PC-3 (cell line): ENCODE results near the gene AFF3. TPM values are rescaled to one million over a fixed set of nuclear protein-coding genes. Genes with fewer than 3 reads are reported as not detected.

Experiments used
- ATAC-seq: fragments of 200-7000 bp; cut with Tn5 transposase; 2 replicates; pipeline ENCODE4 v1.9.1; 2020; ENCODE audit warnings: mild to moderate bottlenecking, moderate library complexity
- BruUV-seq: library from RNA; stranded (reverse); fragments of 400-500 nt; replicated peaks from 2 replicates; lab custom pipeline; 2021; lab: Mats Ljungman, UMichigan
- CTCF ChIA-PET: fragments of 300-600 bp; sonication (Branson Sonifier 250); formaldehyde crosslinking; loops from one replicate; lab custom pipeline; 2022; ENCODE audit warnings: antibody characterized with exemption; lab: Charles Lee
- POLR2A ChIA-PET: fragments of 300-600 bp; sonication (Branson Sonifier 250); formaldehyde crosslinking; loops from one replicate; lab custom pipeline; 2022; ENCODE audit warnings: antibody characterized with exemption; ENCODE audit not compliant: unreplicated experiment; lab: Charles Lee
- DNase-seq: peaks from one replicate; pipeline ENCODE4 v3.0.0-alpha.2; 2015
- H2AFZ ChIP-seq: fragments of 300-600 bp; sonication (generic); 2 replicates; pipeline ENCODE4 v1.6.0; 2016; ENCODE audit warnings: antibody characterized with exemption, low read length
- H3F3A ChIP-seq: fragments of 300-600 bp; sonication (generic); one replicate; pipeline ENCODE4 v1.6.0; 2017; ENCODE audit warnings: antibody characterized with exemption, low read length, control low read depth, mild to moderate bottlenecking; ENCODE audit not compliant: unreplicated experiment
- H3K27ac ChIP-seq: fragments of 300-600 bp; sonication (generic); 2 replicates; pipeline ENCODE4 v1.5.1; 2016; ENCODE audit warnings: mild to moderate bottlenecking, low read length
- H3K27me3 ChIP-seq: fragments of 300-600 bp; sonication (generic); 2 replicates; pipeline ENCODE4 v1.6.1; 2016; ENCODE audit warnings: low read length, mixed read lengths
- H3K36me3 ChIP-seq: fragments of 300-600 bp; sonication (generic); 2 replicates; pipeline ENCODE4 v1.6.1; 2016; ENCODE audit warnings: low read depth, mixed run types, low read length, mixed read lengths
- H3K4me1 ChIP-seq: fragments of 300-600 bp; sonication (generic); 2 replicates; pipeline ENCODE4 v1.5.1; 2016; ENCODE audit warnings: low read length; ENCODE audit not compliant: insufficient read depth
- H3K4me2 ChIP-seq: fragments of 300-600 bp; sonication (generic); 2 replicates; pipeline ENCODE4 v1.6.0; 2016; ENCODE audit warnings: low read length
- H3K4me3 ChIP-seq: fragments of 300-600 bp; sonication (generic); 2 replicates; pipeline ENCODE4 v1.5.1; 2016; ENCODE audit warnings: mild to moderate bottlenecking, low read length, mixed read lengths
- H3K79me2 ChIP-seq: fragments of 300-600 bp; sonication (generic); 2 replicates; pipeline ENCODE4 v1.6.1; 2017; ENCODE audit warnings: low read length, mixed read lengths
- H3K9ac ChIP-seq: fragments of 300-600 bp; sonication (generic); 2 replicates; pipeline ENCODE4 v1.6.0; 2016; ENCODE audit warnings: mild to moderate bottlenecking, low read length
- H3K9me2 ChIP-seq: fragments of 300-600 bp; sonication (generic); replicated peaks from 2 replicates; pipeline ENCODE4 v1.6.1; 2016; ENCODE audit warnings: mixed run types, low read length, mixed read lengths
- H3K9me3 ChIP-seq: fragments of 300-600 bp; sonication (generic); 2 replicates; pipeline ENCODE4 v1.6.1; 2016; ENCODE audit warnings: low read length, mixed read lengths
- H4K20me1 ChIP-seq: fragments of 300-600 bp; sonication (generic); 2 replicates; pipeline ENCODE4 v1.6.1; 2016; ENCODE audit warnings: low read length, mixed read lengths
- EZH2 ChIP-seq: fragments of 300-600 bp; sonication (generic); IDR thresholded peaks from one replicate; pipeline ENCODE4 v1.6.1; 2017; ENCODE audit warnings: antibody characterized with exemption, mild to moderate bottlenecking, low read length; ENCODE audit not compliant: unreplicated experiment
- EZH2phosphoT487 ChIP-seq: fragments of 300-600 bp; sonication (generic); IDR thresholded peaks from 2 replicates; pipeline ENCODE4 v1.6.1; 2018; ENCODE audit warnings: mild to moderate bottlenecking, antibody characterized with exemption, low read length, borderline replicate concordance
- intact Hi-C: fragments of 100-400 bp; cut with micrococcal nuclease; formaldehyde crosslinking; loops from 2 replicates; pipeline ENCODE4 v1.9.0; 2023
- total RNA-seq: library from RNA; depleted of rRNA; stranded (reverse); fragments of >200 nt; gene quantifications from 2 replicates; pipeline ENCODE4 v1.2.3, GENCODE V29; 2014
- TF ChIP-seq, protein P1 (sequence below): fragments of 300-600 bp; sonication (generic); conservative IDR thresholded peaks from 2 replicates; pipeline ENCODE4 v1.5.1; 2017; ENCODE audit warnings: antibody characterized with exemption, low read depth, mild to moderate bottlenecking, low read length

The AFF3 gene
- total RNA-seq, 1 experiment from 2014 or later, result 0.04 TPM

DNA sequence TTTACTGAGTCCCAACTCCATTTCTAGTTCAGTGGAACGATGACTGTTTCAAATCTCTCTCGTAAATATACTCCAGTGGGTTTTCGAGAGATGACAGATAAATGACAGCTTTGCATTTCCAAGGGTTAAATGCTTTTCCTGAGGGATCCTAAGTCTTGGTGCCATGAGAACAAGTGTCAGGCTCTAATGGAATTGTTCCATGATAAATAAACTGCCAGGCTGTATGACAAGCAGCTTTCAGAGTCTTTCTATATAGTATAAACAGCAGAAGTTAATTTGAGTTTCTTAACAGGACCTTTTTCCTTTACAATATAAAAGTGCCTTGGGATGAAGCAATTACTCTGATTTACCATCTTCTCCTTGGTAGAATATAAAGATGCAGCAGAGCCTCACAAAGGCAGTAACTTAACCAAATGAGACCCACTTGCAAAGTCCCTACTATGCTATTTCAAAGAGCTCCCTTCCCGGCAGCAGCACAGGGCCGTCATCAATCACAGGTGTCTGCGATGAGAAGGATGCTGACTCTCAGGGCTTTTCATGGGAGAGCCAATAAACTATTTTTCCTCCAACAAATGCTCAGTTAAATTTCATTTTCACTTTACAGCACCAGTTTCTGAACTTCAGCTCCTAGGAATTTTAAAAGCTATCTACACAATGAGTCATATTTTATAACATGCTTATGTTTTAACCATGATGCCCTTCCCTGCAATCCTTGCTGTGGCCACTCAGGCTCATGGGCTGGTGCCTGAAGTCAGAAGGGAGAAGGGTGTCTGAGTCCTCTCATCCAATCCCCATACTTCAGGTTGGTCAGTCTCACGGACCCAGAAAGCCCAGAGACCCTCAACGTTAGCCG lies 123.8 kb downstream of the AFF3 start:
- no peaks in the 10 kb centered on the region for H3K36me3 ChIP-seq
- no peaks in the 10 kb centered on the region for H3K9me3 ChIP-seq
- no peak overlapping the region for H3K27ac ChIP-seq
- no peaks in the 10 kb centered on the region for H3K27me3 ChIP-seq
- BruUV-seq, result no TSS peak
- H3K4me3 ChIP-seq, result no peak overlapping the region
- ATAC-seq (peak; percentile 89), DNase-seq (peak; percentile 64)
- POLR2A ChIA-PET, result no interaction called here
- H3K79me2 ChIP-seq, result no peaks in the 10 kb centered on the region
- H3K9me2 ChIP-seq, result no peaks in the 10 kb centered on the region
- intact Hi-C loops, result no loop called here
- CTCF ChIA-PET, result no interaction called here
- H3K4me2 ChIP-seq, result peak overlapping the region; percentile 21; the same call in 1 of the 2 replicates
- H4K20me1 ChIP-seq, result no peaks in the 10 kb centered on the region
- H3K4me1 ChIP-seq, result peaks cover 22% of the 10 kb centered on the region
- no peak overlapping the region for H2AFZ ChIP-seq
- TF ChIP-seq EZH2phosphoT487, result no peak
- no peak for TF ChIP-seq EZH2
- TF ChIP-seq, protein P1, sequence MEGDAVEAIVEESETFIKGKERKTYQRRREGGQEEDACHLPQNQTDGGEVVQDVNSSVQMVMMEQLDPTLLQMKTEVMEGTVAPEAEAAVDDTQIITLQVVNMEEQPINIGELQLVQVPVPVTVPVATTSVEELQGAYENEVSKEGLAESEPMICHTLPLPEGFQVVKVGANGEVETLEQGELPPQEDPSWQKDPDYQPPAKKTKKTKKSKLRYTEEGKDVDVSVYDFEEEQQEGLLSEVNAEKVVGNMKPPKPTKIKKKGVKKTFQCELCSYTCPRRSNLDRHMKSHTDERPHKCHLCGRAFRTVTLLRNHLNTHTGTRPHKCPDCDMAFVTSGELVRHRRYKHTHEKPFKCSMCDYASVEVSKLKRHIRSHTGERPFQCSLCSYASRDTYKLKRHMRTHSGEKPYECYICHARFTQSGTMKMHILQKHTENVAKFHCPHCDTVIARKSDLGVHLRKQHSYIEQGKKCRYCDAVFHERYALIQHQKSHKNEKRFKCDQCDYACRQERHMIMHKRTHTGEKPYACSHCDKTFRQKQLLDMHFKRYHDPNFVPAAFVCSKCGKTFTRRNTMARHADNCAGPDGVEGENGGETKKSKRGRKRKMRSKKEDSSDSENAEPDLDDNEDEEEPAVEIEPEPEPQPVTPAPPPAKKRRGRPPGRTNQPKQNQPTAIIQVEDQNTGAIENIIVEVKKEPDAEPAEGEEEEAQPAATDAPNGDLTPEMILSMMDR, result no peak
- H3F3A ChIP-seq, result no peaks in the 10 kb centered on the region
- H3K9ac ChIP-seq, result no peak overlapping the region

GRCh38 chr2:100017633-100018032 lies 124.8 kb downstream of the AFF3 start:
- Histone ChIP-seq H3K27ac (no peak overlapping the region), H3K9me2 (no peaks in the 10 kb centered on the region), H3K79me2 (no peaks in the 10 kb centered on the region), H4K20me1 (no peaks in the 10 kb centered on the region), H3K4me1 (peaks cover 26% of the 10 kb centered on the region), H3F3A (no peaks in the 10 kb centered on the region), H3K9ac (no peak overlapping the region), H2AFZ (no peak overlapping the region), H3K4me2 (no peak overlapping the region), H3K4me3 (no peak overlapping the region), H3K9me3 (no peaks in the 10 kb centered on the region), H3K36me3 (no peaks in the 10 kb centered on the region), H3K27me3 (no peaks in the 10 kb centered on the region)
- BruUV-seq, result no TSS peak
- TF ChIP-seq, protein P1, result no peak
- ATAC-seq (no peak), DNase-seq (no peak)
- CTCF ChIA-PET, result no interaction called here
- intact Hi-C loops, result no loop called here
- POLR2A ChIA-PET, result no interaction called here

DNA sequence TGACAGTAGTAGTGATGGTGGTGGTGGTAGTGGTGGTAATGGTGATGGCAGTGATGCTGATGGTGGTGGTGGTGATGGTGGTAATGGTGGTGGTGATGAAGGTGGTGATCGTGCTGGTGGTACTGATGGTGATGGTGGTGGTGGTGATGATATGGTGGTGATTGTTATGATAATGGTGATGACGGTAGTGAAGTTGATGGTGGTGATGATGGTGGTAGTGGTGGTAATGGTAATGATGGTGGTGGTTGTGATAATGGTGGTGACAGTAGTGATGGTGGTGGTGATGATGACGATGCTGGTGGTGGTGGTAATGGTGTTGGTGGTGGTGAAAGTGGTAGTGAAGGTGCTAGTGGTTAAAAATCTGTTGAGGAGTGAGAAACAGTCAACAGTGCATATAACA lies 125.6 kb downstream of the AFF3 start:
- Histone ChIP-seq H4K20me1 (no peaks in the 10 kb centered on the region), H3K4me3 (no peak overlapping the region), H3K4me1 (peaks cover 26% of the 10 kb centered on the region), H3K9ac (no peak overlapping the region), H3K9me2 (no peaks in the 10 kb centered on the region), H3K27me3 (no peaks in the 10 kb centered on the region), H3K79me2 (no peaks in the 10 kb centered on the region), H2AFZ (no peak overlapping the region), H3K27ac (no peak overlapping the region), H3F3A (no peaks in the 10 kb centered on the region), H3K36me3 (no peaks in the 10 kb centered on the region), H3K9me3 (no peaks in the 10 kb centered on the region), H3K4me2 (no peak overlapping the region)
- intact Hi-C loops, result no loop called here
- DNase-seq, result no peak
- ATAC-seq, result no peak
- POLR2A ChIA-PET, result no interaction called here
- BruUV-seq, result no TSS peak
- TF ChIP-seq, protein P1, result no peak
- TF ChIP-seq EZH2 (no peak), EZH2phosphoT487 (no peak)
- CTCF ChIA-PET, result no interaction called here
